H1 (cell line): ENCODE data around the gene C2CD4D. TPM values are rescaled to one million over a fixed set of nuclear protein-coding genes. Genes with fewer than 3 reads are reported as not detected.

Source experiments
- CHD7 ChIP-seq: fragments of 300-600 bp; sonication (generic); IDR thresholded peaks from 2 replicates; pipeline ENCODE4 v1.7.1; 2012; ENCODE audit warnings: low read length, moderate library complexity, mild to moderate bottlenecking, inconsistent platforms; ENCODE audit not compliant: insufficient replicate concordance
- CREB1 ChIP-seq: IDR thresholded peaks from 2 replicates; pipeline ENCODE4 v1.6.1; 2012; ENCODE audit warnings: inconsistent platforms
- HDAC6 ChIP-seq: IDR thresholded peaks from one replicate; pipeline ENCODE4 v1.7.1; 2012; ENCODE audit warnings: low read depth, mild to moderate bottlenecking, inconsistent platforms, low read length, moderate library complexity
- KDM5A ChIP-seq: fragments of 200-600 bp; IDR thresholded peaks from 2 replicates; pipeline ENCODE4 v1.7.1; 2012; ENCODE audit warnings: mild to moderate bottlenecking, low read length, inconsistent platforms, mixed read lengths
- polyA plus RNA-seq, 7 experiments: library from polyadenylated mRNA; depleted of rRNA in 3 of 7; stranded (reverse) in 5 of 7; unstranded in 2 of 7; fragments of >200 nt in 5 of 7; fragments of 200-250 nt in 2 of 7; gene quantifications; 1 replicate in 5 of 7; 2 replicates in 1 of 7; 4 replicates in 1 of 7; pipeline versions ENCODE4 v1.2.1 to v1.2.3, GENCODE V29; 2011 to 2013; ENCODE audit warnings: missing spikeins in 2 of 7, mixed read lengths in 2 of 7
- total RNA-seq: library from RNA; stranded (reverse); fragmentation: NEBNext Ultra II Directional; extraction: Animal tissue kit (Norgen Biotek cat#: 25700); gene quantifications from 2 replicates; pipeline ENCODE4 v1.2.1, GENCODE V29; 2021

Gene C2CD4D
- total and polyA plus RNA-seq, 2 of the 8 experiments (the other 6 are each of a cell fraction or from before 2014, with no cell fraction given): 0.41 to 0.71 TPM

DNA sequence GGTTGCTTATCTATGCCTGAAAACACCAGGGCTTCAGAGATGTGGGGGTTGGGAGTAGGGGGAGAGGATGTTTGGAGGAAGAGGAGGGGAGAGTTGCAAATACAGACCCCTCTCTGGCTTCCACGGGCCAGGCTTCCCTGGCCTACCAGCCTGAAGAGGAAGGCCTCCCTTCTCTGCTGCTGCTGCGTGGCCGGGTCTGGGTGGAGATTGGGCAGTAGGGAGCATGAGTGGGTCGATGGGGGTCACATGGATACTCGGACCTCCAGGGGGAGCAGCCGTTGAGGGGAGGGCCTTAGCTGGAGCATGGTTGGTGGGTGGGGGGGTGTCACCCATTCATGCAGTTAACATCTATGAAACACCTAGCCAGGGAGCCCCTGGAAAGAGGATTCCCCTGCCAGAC lies 9.6 kb downstream of the C2CD4D start (continued):
- TF ChIP-seq CHD7 (no peak), CREB1 (no peak), HDAC6 (no peak), KDM5A (no peak)
